ENCODE results near the gene KSR2.

The KSR2 gene

GRCh38 chr12:117452112-117452511 lies 516.7 kb downstream of the KSR2 start:
- DNase-seq (ENCODE audit: low spot score), result no peak

GRCh38 chr12:117450209-117450608 lies 518.6 kb downstream of the KSR2 start:
- no peak for DNase-seq (ENCODE audit: low spot score)

- DNase-seq (ENCODE audit: low spot score), result no peak
Observed at GRCh38 chr12:117447665-117448366, 521.0 kb downstream of the KSR2 start.

- DNase-seq (ENCODE audit: low spot score), result no peak
Observed at GRCh38 chr12:117444781-117445180, 524.0 kb downstream of the KSR2 start.

GRCh38 chr12:117441751-117442150 lies 527.0 kb downstream of the KSR2 start:
- DNase-seq (ENCODE audit: low spot score), result no peak

- DNase-seq (ENCODE audit: low spot score), result no peak
Observed at GRCh38 chr12:117440384-117440783, 528.4 kb downstream of the KSR2 start.

GRCh38 chr12:117439531-117440001 lies 529.2 kb downstream of the KSR2 start:
- no peak for DNase-seq (ENCODE audit: low spot score)

- no peak for DNase-seq (ENCODE audit: low spot score)
Observed at GRCh38 chr12:117438809-117439208, 530.0 kb downstream of the KSR2 start.

GRCh38 chr12:117437516-117438255 lies 531.1 kb downstream of the KSR2 start:
- no peak for DNase-seq (ENCODE audit: low spot score)

- DNase-seq (ENCODE audit: low spot score), result no peak
Observed at GRCh38 chr12:117433878-117434277, 534.9 kb downstream of the KSR2 start.

- DNase-seq (ENCODE audit: low spot score), result no peak
Observed at GRCh38 chr12:117430246-117430645, 538.5 kb downstream of the KSR2 start.

GRCh38 chr12:117427211-117427610 lies 541.6 kb downstream of the KSR2 start:
- no peak for DNase-seq (ENCODE audit: low spot score)

GRCh38 chr12:117421987-117422386 lies 546.8 kb downstream of the KSR2 start:
- DNase-seq (ENCODE audit: low spot score), result no peak

- DNase-seq (ENCODE audit: low spot score), result no peak
Observed at GRCh38 chr12:117421068-117421752, 547.6 kb downstream of the KSR2 start.

- DNase-seq (ENCODE audit: low spot score), result no peak
Observed at GRCh38 chr12:117417004-117417403, 551.8 kb downstream of the KSR2 start.

GRCh38 chr12:117412465-117413188 lies 556.2 kb downstream of the KSR2 start:
- no peak for DNase-seq (ENCODE audit: low spot score)

GRCh38 chr12:117409286-117409685 lies 559.5 kb downstream of the KSR2 start:
- no peak for DNase-seq (ENCODE audit: low spot score)

GRCh38 chr12:117408161-117408791 lies 560.5 kb downstream of the KSR2 start:
- no peak for DNase-seq (ENCODE audit: low spot score)

- no peak for DNase-seq (ENCODE audit: low spot score)
Observed at GRCh38 chr12:117404940-117405339, 563.9 kb downstream of the KSR2 start.

- DNase-seq (ENCODE audit: low spot score), result no peak
Observed at GRCh38 chr12:117404203-117404853, 564.5 kb downstream of the KSR2 start.

- no peak for DNase-seq (ENCODE audit: low spot score)
Observed at GRCh38 chr12:117403586-117404139, 565.1 kb downstream of the KSR2 start.
